Activated CD8-positive, alpha-beta T cell treated with anti-CD3 and anti-CD28 coated beads for 36 hours (primary cell): ENCODE results near the gene NFYB. TPM values are rescaled to one million over a fixed set of nuclear protein-coding genes. Genes with fewer than 3 reads are reported as not detected.
A peak's percentile ranks its signal among the peaks of the same experiment; 100 is the strongest.
"Not testable (repeated sequence)": the region's sequence is repeated elsewhere in the genome, so short reads cannot be mapped to it uniquely, and the experiment has no call there.

Experiments
- ATAC-seq: fragments of 200-7000 bp; cut with Tn5 transposase; one replicate; pipeline ENCODE4 v1.10.0; 2021; ENCODE audit warnings: mild to moderate bottlenecking, moderate library complexity
- CTCF ChIA-PET: fragments of 350-600 bp; sonication (Branson Sonifier 250); formaldehyde crosslinking; loops from one replicate; lab custom pipeline; 2021; ENCODE audit warnings: antibody characterized with exemption; lab: Charles Lee
- POLR2A ChIA-PET: fragments of 350-600 bp; sonication (Branson Sonifier 250); formaldehyde crosslinking; loops from one replicate; lab custom pipeline; 2021; ENCODE audit warnings: antibody characterized with exemption; lab: Charles Lee
- DNase-seq: peaks from one replicate; pipeline ENCODE4 v3.0.0-alpha.2; 2020
- H3K27ac Mint-ChIP-seq: one replicate; pipeline ENCODE4 v1.8.0; 2021; ENCODE audit warnings: mild to moderate bottlenecking, mixed read lengths
- H3K27me3 Mint-ChIP-seq: one replicate; pipeline ENCODE4 v1.8.0; 2021; ENCODE audit warnings: mixed read lengths
- H3K36me3 Mint-ChIP-seq: one replicate; pipeline ENCODE4 v1.8.0; 2021; ENCODE audit warnings: low read depth, mixed read lengths
- H3K4me1 Mint-ChIP-seq: one replicate; pipeline ENCODE4 v1.8.0; 2021; ENCODE audit warnings: low read depth, mixed read lengths
- H3K4me3 Mint-ChIP-seq: one replicate; pipeline ENCODE4 v1.8.0; 2021; ENCODE audit warnings: mild to moderate bottlenecking, moderate library complexity, mixed read lengths
- H3K9me3 Mint-ChIP-seq: one replicate; pipeline ENCODE4 v1.8.0; 2021; ENCODE audit warnings: mixed read lengths
- CTCF ChIP-seq: fragments of 200-600 bp; IDR thresholded peaks from one replicate; pipeline ENCODE4 v1.8.0; 2022; ENCODE audit warnings: antibody characterized with exemption, mild to moderate bottlenecking
- intact Hi-C: fragments of 100-400 bp; cut with micrococcal nuclease; formaldehyde crosslinking; loops from one replicate; pipeline ENCODE4 v1.10.0; 2022
- total RNA-seq, 2 experiments: library from RNA; stranded (reverse); gene quantifications; one replicate each; pipeline ENCODE4 v1.2.3, GENCODE V29; 2021

NFYB gene
- total RNA-seq, 2 experiments from 2014 or later = 26.7 to 30.6 TPM

DNA sequence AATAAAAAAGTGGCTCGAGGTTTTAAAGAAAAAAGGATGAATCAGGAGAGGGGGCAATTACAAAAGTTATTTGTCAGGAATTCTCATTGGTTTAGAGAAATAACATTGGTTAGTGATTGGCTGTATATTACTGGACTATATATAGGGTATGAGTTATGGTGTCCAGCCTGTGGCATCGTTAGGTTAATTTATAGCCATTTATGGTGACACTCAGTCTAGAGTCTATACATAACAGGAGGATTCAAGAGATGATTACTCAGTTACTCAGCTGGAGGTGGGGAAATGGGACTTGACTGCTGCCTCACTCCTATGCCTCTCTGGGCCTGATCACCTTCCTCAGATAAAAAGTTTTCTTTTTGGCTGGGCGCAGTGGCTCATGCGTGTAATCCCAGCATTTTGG, 25.6 kb upstream of the NFYB start:
- H3K9me3 Mint-ChIP-seq = no peaks in the 10 kb centered on the region
- intact Hi-C loops = no loop called here
- ATAC-seq (no peak), DNase-seq (no peak)
- peaks cover 6% of the 10 kb centered on the region for H3K4me1 Mint-ChIP-seq
- no peaks in the 10 kb centered on the region for H3K36me3 Mint-ChIP-seq
- H3K27ac Mint-ChIP-seq = no peak overlapping the region
- H3K27me3 Mint-ChIP-seq = peaks cover 3% of the 10 kb centered on the region
- TF ChIP-seq CTCF = no peak
- H3K4me3 Mint-ChIP-seq = no peak overlapping the region
- ChIA-PET CTCF (no interaction called here), POLR2A (interaction anchor here (1.0 kb wide), 1 partner anchor 25 kb away, joined by 3 read pairs; the partner anchor contains the start of gene NFYB)

DNA sequence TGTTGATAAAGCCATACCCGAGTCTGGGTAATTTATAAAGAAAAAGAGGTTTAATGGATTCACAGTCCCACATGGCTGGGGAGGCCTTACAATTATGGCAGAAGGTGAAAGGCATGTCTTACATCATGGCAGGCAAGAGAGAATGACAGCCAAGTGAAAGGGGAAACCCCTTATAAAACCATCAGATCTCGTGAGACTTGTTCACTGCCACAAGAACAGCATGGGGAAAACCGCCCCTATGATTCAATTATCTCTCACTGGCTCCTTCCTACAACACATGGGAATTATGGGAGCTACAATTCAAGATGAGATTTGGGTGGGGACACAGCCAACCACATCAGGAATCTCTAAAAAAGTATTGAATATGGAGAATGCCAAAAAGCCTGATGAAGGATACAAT, 25.0 kb upstream of the NFYB start:
- H3K4me3 Mint-ChIP-seq, ATAC-seq, H3K4me1 Mint-ChIP-seq, H3K9me3 Mint-ChIP-seq, CTCF ChIA-PET, H3K36me3 Mint-ChIP-seq, H3K27me3 Mint-ChIP-seq, intact Hi-C loops, POLR2A ChIA-PET, H3K27ac Mint-ChIP-seq: not testable (repeated sequence)
- DNase-seq = peak; percentile 18

DNA sequence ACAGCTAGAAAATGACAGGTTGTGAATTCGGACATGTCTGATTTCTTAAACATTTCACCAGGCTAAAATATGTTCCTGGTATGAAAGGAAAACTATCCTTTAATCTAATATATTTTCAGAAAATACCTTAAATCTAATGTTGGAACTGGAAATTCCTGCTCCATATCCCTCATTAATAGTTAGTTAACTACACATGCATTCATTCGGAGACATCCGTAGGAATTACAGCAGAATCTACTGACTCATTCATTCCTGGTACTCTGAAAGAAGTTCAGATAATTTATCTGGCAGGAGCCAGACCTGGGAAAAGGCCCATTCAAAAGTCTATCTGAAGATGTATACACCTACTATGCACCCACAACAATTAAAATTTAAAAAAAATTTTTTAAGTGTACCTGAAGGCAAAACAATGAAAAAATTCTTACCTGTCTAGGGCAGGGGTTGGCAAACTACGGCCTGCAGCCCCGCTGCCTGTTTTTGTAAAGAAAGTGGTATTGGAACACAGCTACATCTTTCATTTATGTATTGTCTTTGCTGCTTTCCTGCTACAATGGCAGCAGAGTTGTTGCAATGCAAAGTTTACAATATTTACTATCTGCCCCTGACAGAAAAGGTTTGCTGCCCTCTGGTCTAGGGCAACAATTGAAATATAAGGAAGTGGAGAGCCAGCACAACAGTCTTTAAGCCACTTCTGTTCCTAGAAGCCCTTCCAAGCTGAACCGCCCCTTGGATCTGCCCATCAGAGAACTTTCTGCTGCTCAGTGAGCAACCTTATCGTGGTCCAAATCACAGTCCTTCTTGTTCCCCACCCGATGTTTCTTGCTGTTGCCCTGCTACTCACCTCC, 17.9 kb upstream of the NFYB start:
- ChIA-PET POLR2A (no interaction called here), CTCF (no interaction called here)
- Mint-ChIP-seq H3K4me1 (peaks cover 3% of the 10 kb centered on the region), H3K9me3 (no peaks in the 10 kb centered on the region), H3K36me3 (no peaks in the 10 kb centered on the region), H3K27me3 (peaks cover 1% of the 10 kb centered on the region), H3K27ac (no peak overlapping the region), H3K4me3 (no peak overlapping the region)
- no peak for TF ChIP-seq CTCF
- intact Hi-C loops = no loop called here
- DNase-seq (no peak), ATAC-seq (no peak)

GRCh38 chr12:104154806-104155205, 16.8 kb upstream of the NFYB start:
- H3K9me3 Mint-ChIP-seq = no peaks in the 10 kb centered on the region
- H3K4me3 Mint-ChIP-seq = no peak overlapping the region
- TF ChIP-seq CTCF = no peak
- POLR2A ChIA-PET = no interaction called here
- no peak overlapping the region for H3K27ac Mint-ChIP-seq
- intact Hi-C loops = no loop called here
- H3K4me1 Mint-ChIP-seq = peaks cover 3% of the 10 kb centered on the region
- H3K27me3 Mint-ChIP-seq = no peaks in the 10 kb centered on the region
- DNase-seq (no peak), ATAC-seq (no peak)
- CTCF ChIA-PET = no interaction called here
- no peaks in the 10 kb centered on the region for H3K36me3 Mint-ChIP-seq

DNA sequence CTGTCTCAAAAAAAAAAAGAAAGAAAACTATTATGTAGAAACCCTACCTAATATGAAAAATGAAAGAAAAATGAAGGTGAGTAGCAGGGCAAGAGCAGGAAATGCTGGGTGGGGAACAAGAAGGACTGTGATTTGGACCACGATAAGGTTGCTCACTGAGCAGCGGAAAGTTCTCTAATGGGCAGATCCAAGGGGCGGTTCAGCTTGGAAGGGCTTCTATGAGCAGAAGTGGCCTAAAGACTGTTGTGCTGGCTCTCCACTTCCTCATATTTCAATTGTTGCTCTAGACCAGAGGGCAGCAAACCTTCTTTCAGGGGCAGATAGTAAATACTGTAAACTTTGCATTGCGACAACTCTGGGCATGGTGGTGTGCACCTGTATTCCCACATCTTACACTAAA, 16.3 kb upstream of the NFYB start:
- intact Hi-C loops = no loop called here
- POLR2A ChIA-PET = no interaction called here
- no peak overlapping the region for H3K4me3 Mint-ChIP-seq
- DNase-seq = no peak
- no peak for ATAC-seq
- no peaks in the 10 kb centered on the region for H3K36me3 Mint-ChIP-seq
- TF ChIP-seq CTCF = no peak
- no peak overlapping the region for H3K27ac Mint-ChIP-seq
- H3K9me3 Mint-ChIP-seq = no peaks in the 10 kb centered on the region
- H3K4me1 Mint-ChIP-seq = peaks cover 3% of the 10 kb centered on the region
- CTCF ChIA-PET = no interaction called here
- H3K27me3 Mint-ChIP-seq = no peaks in the 10 kb centered on the region
